ENCODE results near the gene TRIM39.

DNA sequence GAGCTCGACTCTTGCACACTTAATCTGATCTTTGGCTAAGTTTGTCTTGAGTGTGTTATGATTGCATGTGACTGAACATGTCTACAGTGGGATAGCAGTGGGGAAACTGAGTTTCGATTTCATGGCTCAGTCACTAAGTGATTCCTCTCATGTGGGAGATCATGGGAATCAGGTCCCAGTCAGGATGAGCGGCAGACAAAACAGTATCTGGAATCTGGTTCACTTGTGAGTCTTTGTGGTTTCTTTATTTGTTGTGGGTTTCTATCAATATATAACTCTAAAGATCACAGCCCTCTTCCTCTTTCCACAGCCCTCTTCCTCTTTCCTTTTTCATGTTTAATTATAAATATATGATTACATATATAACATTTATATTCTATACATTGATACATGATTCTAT is 22.2 kb downstream of the TRIM39 start:
- TF ChIP-seq EZH2 (IDR thresholded peaks at IDR 0.05; ENCODE audit: borderline replicate concordance, insufficient read depth, low read length, poor library complexity, severe bottlenecking) (no peak), SMC3 (conservative IDR thresholded peaks at IDR 0.05; ENCODE audit: poor library complexity) (no peak), RAD21 (conservative IDR thresholded peaks at IDR 0.05) (no peak), MXI1 (conservative IDR thresholded peaks at IDR 0.05; ENCODE audit: poor library complexity, severe bottlenecking) (no peak), EP300 (conservative IDR thresholded peaks at IDR 0.05; ENCODE audit: poor library complexity, severe bottlenecking) (no peak)
- TF ChIP-seq, protein P1, sequence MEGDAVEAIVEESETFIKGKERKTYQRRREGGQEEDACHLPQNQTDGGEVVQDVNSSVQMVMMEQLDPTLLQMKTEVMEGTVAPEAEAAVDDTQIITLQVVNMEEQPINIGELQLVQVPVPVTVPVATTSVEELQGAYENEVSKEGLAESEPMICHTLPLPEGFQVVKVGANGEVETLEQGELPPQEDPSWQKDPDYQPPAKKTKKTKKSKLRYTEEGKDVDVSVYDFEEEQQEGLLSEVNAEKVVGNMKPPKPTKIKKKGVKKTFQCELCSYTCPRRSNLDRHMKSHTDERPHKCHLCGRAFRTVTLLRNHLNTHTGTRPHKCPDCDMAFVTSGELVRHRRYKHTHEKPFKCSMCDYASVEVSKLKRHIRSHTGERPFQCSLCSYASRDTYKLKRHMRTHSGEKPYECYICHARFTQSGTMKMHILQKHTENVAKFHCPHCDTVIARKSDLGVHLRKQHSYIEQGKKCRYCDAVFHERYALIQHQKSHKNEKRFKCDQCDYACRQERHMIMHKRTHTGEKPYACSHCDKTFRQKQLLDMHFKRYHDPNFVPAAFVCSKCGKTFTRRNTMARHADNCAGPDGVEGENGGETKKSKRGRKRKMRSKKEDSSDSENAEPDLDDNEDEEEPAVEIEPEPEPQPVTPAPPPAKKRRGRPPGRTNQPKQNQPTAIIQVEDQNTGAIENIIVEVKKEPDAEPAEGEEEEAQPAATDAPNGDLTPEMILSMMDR (IDR thresholded peaks at IDR 0.05; ENCODE audit: poor library complexity, severe bottlenecking) = no peak
- TF ChIP-seq, protein P2, sequence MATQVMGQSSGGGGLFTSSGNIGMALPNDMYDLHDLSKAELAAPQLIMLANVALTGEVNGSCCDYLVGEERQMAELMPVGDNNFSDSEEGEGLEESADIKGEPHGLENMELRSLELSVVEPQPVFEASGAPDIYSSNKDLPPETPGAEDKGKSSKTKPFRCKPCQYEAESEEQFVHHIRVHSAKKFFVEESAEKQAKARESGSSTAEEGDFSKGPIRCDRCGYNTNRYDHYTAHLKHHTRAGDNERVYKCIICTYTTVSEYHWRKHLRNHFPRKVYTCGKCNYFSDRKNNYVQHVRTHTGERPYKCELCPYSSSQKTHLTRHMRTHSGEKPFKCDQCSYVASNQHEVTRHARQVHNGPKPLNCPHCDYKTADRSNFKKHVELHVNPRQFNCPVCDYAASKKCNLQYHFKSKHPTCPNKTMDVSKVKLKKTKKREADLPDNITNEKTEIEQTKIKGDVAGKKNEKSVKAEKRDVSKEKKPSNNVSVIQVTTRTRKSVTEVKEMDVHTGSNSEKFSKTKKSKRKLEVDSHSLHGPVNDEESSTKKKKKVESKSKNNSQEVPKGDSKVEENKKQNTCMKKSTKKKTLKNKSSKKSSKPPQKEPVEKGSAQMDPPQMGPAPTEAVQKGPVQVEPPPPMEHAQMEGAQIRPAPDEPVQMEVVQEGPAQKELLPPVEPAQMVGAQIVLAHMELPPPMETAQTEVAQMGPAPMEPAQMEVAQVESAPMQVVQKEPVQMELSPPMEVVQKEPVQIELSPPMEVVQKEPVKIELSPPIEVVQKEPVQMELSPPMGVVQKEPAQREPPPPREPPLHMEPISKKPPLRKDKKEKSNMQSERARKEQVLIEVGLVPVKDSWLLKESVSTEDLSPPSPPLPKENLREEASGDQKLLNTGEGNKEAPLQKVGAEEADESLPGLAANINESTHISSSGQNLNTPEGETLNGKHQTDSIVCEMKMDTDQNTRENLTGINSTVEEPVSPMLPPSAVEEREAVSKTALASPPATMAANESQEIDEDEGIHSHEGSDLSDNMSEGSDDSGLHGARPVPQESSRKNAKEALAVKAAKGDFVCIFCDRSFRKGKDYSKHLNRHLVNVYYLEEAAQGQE (IDR thresholded peaks at IDR 0.05; ENCODE audit: borderline replicate concordance) = no peak
